GM23248 (cell line): ENCODE data around the gene SYNPO.

ENCODE experiments used
- EZH2 ChIP-seq: fragments of 200-600 bp; sonication (generic); IDR thresholded peaks from 2 replicates; pipeline ENCODE4 v1.6.1; 2018; ENCODE audit warnings: antibody characterized with exemption, mild to moderate bottlenecking; ENCODE audit not compliant: insufficient read depth, poor library complexity, severe bottlenecking
- EZH2phosphoT487 ChIP-seq: fragments of 200-600 bp; sonication (generic); IDR thresholded peaks from 2 replicates; pipeline ENCODE4 v1.6.1; 2018; ENCODE audit warnings: antibody characterized with exemption, moderate library complexity, mild to moderate bottlenecking, low read depth; ENCODE audit not compliant: insufficient read depth

DNA sequence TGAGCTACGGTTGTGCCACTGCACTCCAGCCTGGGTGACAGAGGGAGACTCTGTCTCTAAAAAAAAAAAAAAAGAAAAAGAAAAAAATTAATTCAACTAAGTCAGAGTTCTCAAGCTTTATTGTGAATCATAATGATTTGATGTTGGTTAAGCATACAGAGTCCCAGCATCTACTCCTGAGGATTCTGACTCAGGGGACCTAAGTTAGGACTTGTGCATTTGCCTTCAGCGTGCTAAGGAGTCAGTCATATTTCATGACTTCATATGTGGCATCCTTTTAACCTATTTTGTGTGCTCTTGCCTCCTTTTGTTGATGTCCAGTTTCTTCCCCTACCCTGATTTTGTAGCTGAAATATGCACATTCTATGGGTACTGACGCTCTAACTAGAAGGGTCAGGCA lies 23.5 kb downstream of the SYNPO start:
- TF ChIP-seq EZH2 (no peak), EZH2phosphoT487 (no peak)
